ENCODE results near the gene SAMMSON.

DNA sequence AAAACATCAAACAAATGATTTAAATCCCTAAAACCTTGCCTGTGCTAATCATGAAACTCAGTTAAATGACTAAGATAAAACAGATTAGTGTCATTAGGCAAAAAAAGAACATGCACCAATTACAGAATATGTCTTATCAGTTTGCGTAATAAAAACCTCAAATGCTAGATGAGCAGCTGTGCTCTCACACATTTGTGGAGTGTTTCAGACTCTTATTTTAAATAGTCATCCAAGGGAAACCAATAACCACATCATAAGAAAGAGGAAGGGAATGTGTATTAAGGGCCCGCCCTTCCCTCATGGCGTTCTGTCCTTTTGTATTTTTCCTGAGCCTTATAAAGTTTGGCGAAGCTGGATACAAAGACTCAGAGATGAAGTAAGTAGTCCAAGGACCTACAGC is 6.6 kb downstream of the SAMMSON start:
- no peak for TF ChIP-seq POLR2A (IDR thresholded peaks at IDR 0.05; ENCODE audit: low read depth, low read length)
- no peak for TF ChIP-seq RCOR1 (IDR thresholded peaks at IDR 0.05; ENCODE audit: insufficient replicate concordance, low read length)
- TF ChIP-seq, protein P1, sequence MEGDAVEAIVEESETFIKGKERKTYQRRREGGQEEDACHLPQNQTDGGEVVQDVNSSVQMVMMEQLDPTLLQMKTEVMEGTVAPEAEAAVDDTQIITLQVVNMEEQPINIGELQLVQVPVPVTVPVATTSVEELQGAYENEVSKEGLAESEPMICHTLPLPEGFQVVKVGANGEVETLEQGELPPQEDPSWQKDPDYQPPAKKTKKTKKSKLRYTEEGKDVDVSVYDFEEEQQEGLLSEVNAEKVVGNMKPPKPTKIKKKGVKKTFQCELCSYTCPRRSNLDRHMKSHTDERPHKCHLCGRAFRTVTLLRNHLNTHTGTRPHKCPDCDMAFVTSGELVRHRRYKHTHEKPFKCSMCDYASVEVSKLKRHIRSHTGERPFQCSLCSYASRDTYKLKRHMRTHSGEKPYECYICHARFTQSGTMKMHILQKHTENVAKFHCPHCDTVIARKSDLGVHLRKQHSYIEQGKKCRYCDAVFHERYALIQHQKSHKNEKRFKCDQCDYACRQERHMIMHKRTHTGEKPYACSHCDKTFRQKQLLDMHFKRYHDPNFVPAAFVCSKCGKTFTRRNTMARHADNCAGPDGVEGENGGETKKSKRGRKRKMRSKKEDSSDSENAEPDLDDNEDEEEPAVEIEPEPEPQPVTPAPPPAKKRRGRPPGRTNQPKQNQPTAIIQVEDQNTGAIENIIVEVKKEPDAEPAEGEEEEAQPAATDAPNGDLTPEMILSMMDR (conservative IDR thresholded peaks at IDR 0.05; ENCODE audit: low read depth, low read length): no peak
- TF ChIP-seq RAD21 (IDR thresholded peaks at IDR 0.05; ENCODE audit: low read length): no peak
- TF ChIP-seq CEBPB (IDR thresholded peaks at IDR 0.05; ENCODE audit: low read depth, low read length): no peak
- TF ChIP-seq BHLHE40 (IDR thresholded peaks at IDR 0.05; ENCODE audit: low read depth, low read length): no peak
- TF ChIP-seq RFX5 (IDR thresholded peaks at IDR 0.05; ENCODE audit: low read depth, low read length): no peak
- no peak for TF ChIP-seq ELK1 (IDR thresholded peaks at IDR 0.05; ENCODE audit: borderline replicate concordance, low read depth, low read length)
- no peak for TF ChIP-seq MAZ (IDR thresholded peaks at IDR 0.05; ENCODE audit: borderline replicate concordance, low read depth, low read length)
- no peak for TF ChIP-seq MXI1 (IDR thresholded peaks at IDR 0.05; ENCODE audit: borderline replicate concordance, low read depth, low read length)
- TF ChIP-seq, protein P2, sequence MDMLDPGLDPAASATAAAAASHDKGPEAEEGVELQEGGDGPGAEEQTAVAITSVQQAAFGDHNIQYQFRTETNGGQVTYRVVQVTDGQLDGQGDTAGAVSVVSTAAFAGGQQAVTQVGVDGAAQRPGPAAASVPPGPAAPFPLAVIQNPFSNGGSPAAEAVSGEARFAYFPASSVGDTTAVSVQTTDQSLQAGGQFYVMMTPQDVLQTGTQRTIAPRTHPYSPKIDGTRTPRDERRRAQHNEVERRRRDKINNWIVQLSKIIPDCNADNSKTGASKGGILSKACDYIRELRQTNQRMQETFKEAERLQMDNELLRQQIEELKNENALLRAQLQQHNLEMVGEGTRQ (IDR thresholded peaks at IDR 0.05; ENCODE audit: low read depth, low read length): no peak
- no peak for TF ChIP-seq SMC3 (IDR thresholded peaks at IDR 0.05; ENCODE audit: low read depth, low read length)
- TF ChIP-seq FOS (IDR thresholded peaks at IDR 0.05; ENCODE audit: low read depth, low read length): no peak
